Measurements from ENCODE around the gene SNTA1.
A peak's percentile ranks its signal among the peaks of the same experiment; 100 is the strongest.
"Not testable (repeated sequence)": the region's sequence is repeated elsewhere in the genome, so short reads cannot be mapped to it uniquely, and the experiment has no call there.

The SNTA1 gene

GRCh38 chr20:33465481-33466302 is 22.1 kb upstream of the SNTA1 start:
- DNase-seq: peak; percentile 19 to 81

DNA sequence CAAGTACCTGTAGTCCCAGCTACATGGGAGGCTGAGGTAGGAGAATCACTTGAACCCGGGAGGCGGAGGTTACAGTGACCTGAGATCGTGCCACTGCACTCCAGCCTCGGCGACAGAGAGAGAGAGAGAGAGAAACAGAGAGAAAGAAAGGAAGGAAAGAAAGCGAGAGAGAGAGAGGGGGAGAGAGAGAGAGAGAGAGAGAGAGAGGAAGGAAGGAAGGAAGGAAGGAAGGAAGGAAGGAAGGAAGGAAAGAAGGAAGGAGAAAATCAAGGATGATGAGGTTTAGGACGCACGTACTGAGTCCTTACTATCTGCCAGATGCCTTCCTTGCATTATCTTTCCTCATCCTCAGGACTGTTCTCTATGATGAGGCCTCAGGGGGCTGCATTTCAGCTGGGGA is 21.2 kb upstream of the SNTA1 start:
- not testable (repeated sequence) for DNase-seq

- no peak for DNase-seq
Observed at GRCh38 chr20:33463332-33464101, 20.0 kb upstream of the SNTA1 start.

DNA sequence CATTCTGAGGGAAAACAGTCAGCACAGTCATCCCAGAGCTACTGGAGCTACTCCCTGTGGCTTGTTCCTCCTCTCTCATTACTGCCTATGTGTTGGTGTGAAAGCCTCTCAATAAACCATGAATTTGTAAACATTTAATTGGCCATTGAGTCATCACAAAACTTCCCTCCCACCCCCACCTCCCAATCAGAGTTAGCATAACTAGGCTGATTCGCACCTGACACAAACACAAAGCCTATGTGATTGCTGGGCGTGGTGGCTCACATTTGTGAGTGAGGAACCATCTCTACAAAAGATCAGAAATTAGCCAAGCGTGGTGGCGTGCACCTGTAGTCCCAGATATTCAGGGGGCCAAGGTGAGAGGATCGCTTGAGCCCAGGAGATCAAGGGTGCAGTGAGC is 17.1 kb upstream of the SNTA1 start:
- no peak for DNase-seq

DNA sequence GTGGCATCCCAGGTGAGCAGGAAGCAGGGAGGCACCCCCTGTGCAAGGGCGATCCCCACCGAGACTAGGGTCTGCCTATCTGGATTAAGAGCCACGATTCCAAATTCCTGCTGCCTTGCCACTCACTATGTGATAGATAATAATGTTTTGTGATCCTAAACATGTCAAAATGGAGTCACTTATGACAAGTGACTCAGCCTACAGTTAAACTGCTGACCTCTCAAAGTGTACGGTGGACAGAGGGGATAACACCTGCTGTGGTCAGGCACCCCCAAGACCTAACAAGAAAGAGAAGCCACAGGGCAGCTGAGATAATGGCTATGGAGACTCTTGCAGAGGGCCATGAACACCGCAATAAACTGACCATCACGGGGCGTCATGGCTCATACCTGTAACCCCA is 16.0 kb upstream of the SNTA1 start:
- DNase-seq: no peak

DNA sequence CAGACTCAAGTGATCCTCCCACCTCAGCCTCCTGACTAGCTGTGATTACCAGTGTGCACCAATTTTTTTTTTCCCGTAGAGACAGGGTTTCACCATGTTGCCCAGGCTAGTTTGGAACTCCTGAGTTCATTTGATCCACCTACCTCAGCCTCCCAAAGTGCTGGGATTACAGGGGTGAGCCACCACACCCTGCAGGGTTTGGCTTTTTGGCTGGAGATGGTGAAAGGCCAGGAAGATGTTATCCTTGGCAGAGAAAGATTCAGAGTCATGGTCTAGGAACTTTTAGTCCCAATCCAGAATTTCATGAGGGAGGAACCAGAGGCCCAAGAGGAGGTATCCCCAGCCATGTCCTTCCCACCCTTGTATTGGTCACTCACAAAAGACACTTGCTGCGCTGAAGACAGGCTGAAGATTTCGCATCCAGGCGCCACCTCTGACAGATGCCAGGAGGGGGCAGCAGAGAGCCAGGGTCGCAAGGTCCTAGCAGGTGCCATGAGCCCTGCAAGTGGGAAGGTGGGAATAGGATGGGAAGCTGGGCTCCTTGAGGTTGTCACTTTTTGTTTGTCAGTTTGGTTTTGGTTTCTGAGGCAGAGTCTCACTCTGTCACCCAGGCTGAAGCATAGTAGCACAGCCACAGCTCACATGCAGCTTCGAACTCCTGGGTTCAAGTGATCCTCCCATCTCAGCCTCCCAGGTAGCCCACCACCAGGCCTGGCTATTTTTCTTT is 13.5 kb upstream of the SNTA1 start:
- DNase-seq: peak; percentile 63 to 81

DNA sequence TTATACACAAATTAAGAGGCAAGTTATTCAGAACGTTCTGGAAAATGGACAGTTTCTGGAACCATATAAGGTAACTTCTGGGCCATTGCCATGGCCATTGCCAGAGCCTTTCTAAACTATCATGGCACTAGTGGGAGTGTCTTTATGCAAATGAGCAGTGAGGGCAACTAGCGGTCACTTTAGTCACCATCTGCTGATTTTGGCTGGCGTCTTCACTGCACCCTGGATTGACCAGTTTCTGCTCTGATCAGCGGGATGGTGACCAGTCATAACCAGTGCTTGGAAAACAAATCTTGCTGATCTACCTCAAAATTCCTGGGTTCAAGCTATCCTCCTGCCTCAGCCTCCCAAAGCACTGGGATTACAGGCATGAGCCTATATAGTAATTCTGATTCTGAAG is 7.3 kb upstream of the SNTA1 start:
- DNase-seq: no peak

DNA sequence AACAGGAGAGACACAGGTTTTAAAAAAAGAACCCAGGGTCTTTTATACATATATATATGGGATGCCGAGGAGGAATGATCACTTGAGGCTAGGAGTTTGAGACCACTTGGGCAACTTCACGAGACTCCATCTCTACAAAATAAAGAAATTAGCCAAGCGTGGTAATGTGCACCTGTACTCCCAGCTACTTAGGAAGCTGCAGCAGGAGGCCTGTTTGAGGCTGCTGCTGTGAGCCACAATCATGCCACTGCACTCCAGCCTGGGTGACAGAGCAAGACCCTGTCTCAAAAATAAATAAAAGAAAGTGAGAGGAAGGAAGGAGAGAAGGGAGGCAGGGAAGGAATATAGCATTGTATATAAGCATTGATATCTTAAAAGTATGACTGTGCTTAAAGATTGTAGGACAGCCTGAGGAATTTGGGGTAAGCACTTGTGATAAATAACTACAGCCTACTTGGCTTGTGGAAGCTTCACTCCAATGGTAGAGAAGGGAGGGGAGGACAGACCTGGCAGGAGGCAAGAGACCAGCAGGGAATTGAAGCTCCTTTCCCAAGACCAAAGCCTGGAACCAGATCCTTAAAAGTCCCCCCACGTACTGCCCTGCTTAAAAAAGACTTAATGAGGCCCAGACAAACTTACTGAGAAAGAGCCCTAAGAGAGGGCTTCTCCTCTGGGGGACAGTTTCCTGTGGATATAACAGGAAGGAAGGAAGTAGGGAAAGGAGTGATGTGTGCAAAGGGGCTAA is 2.5 kb upstream of the SNTA1 start:
- no peak for DNase-seq

- DNase-seq: no peak
Observed at GRCh38 chr20:33444797-33445560, 1.4 kb upstream of the SNTA1 start.

GRCh38 chr20:33443006-33443511 is 504 bp downstream of the SNTA1 start:
- no peak for DNase-seq

GRCh38 chr20:33442136-33443005 is 1.2 kb downstream of the SNTA1 start:
- DNase-seq: no peak

DNA sequence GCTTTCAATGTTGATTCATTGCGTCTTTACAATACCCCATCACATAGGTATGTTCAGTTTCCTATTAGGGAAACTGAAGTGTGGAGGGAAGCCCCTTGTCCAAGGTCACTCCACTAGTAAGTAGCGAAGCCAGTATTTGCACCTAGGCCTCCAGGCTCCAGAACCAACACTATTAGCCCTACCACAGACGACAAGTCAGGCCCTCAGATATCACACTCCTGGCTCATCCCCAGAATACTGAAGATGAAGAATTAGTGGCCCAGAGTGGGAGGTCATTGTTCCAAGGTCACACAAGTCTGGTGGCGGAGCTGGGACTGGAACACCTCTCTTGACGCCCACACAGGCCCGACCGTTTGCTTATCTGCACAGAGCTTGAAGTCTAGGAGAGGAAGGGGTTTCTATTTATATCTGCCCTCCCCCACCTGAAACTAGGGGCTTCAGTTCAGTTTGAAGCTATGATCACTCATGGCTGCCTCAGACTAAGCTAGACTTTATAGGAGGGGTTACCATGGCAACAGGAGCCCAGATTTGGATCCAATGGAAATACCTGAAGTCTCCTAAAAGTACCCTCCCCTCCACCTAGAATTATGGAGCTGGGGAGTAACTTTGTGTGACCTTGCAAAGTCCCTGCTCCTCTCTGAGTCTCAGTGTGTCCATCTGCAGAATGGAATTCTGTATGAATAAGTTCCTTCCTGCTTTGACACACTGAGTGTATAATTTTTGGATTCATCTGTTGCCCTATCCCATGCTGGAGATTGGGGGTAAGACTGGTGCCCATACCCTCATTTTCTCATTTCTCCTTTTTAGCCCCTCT is 2.2 kb downstream of the SNTA1 start:
- no peak for DNase-seq

DNA sequence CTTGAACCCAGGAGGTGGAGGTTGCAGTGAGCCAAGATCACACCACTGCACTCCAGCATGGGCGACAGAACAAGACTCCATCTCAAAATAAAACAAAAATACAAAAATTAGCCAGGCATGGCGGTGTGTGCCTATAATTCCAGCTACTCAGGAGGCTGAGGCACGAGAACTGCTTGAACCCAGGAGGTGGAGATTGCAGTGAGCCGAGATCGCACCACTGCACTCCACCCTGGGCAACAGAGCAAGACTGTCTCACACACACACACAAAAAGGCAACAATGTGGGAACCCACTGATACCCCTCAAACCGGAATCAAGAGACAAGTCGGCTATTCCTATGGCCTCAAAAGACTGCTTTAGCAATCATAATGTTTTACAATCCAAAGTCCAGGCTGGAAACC is 3.0 kb downstream of the SNTA1 start:
- not testable (repeated sequence) for DNase-seq

GRCh38 chr20:33438481-33438880 is 5.1 kb downstream of the SNTA1 start:
- no peak for DNase-seq

DNA sequence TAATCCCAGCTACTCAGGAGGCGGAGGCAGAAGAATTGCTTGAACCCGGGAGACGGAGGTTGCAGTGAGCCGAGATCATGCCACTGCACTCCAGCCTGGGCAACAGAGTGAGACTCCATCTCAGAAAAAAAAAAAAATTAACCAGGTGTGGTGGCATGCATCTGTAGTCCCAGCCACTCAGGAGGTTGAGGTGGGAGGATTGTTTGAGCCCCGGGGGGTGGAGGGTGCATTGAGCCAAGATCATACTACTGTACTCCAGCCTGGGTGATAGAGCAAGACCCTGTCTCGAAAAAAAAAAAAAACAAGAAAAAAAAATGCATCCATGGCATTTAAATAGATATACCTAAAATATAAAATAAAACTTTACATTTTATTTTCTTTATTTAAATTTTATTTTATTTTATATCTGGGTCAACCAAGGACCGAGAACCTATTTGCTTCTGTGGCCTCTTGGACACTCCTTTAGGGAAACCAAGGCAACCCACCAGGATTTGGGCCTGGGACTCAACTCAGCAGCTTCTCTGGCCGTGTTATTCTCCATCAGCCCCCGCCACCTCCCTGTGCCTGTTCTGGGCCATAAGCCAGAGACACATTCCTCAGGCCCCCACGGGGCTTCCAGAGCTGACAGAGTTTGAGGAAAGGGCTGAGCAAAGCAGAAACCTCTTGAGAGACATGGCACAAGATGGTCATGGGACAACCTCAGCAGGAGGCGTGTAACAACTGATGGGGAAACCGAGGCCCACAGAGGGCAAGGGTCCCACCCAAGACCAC is 6.2 kb downstream of the SNTA1 start:
- peak in 1 of 2 experiments; percentile 63 for DNase-seq

- DNase-seq: no peak
Observed at GRCh38 chr20:33434434-33434833, 9.1 kb downstream of the SNTA1 start.

DNA sequence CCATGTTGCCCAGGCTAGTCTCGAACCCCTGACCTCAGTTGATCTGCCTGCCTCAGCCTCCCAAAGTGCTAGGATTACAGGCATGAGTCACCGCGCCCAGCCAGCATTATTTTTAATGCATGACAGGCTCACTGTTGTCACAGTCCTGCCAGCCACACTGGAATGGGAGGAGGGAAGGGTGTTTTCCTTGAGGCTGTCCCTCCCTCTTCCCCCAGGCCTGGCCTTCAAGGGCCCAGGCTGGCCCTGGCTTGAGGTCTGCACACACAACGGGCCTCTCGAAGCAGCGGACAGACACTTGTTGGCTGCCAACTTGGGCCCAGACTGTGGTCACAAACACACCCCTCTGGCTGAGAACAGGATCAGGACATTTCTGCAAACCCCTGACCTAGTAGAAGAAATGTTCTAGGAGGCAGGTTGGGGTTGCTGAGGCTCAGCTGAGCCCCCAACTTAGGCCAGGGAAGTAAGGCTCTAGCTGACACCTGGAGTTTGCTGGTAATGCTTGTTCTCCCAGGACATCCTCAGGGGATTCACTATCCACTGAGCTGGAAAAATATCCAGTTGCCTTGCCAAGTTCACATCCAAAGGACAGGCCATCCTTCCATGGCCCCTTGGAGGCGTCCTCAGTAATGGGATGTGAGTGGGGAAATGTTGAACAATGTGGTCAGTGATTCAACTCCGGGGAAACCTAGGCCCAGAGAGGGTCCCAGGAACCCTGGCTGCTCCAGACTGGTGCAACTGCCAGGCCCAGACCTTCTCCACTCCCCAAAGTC is 9.9 kb downstream of the SNTA1 start:
- no peak for DNase-seq

DNA sequence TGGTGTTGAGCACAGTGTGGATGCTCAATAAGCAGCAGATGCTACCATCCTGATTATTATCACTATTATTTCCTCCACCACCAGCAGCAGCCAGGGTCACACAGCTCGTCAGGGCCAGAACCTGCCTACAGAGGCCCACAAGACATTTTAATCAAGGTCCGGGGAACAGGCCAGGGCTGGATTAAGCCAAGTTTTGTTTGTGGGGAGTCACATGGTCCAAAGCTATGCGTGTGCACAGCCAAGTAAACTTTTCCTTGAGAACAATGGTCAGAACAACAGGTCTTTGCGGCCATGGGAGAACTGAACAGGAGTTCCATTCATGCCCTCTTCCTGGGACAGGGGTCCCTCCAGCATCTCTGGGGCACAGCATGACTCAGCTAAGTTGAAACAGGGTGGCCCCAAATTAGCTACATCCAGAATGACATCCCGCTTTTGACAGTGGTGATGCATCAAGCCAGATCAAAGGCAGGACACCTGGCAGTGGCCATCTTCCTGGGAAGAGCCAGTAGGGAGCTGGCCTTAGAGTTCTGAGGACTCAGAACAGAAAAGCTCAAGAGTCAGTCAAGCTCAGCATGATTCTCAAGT is 11.7 kb downstream of the SNTA1 start:
- no peak for DNase-seq
